ENCODE results near the gene CDH6. TPM values are rescaled to one million over a fixed set of nuclear protein-coding genes. Genes with fewer than 3 reads are reported as not detected.

The CDH6 gene
- total and polyA plus RNA-seq, 2 of the 13 experiments (the other 11 are each of a cell fraction or from before 2014, with no cell fraction given), result not detected

DNA sequence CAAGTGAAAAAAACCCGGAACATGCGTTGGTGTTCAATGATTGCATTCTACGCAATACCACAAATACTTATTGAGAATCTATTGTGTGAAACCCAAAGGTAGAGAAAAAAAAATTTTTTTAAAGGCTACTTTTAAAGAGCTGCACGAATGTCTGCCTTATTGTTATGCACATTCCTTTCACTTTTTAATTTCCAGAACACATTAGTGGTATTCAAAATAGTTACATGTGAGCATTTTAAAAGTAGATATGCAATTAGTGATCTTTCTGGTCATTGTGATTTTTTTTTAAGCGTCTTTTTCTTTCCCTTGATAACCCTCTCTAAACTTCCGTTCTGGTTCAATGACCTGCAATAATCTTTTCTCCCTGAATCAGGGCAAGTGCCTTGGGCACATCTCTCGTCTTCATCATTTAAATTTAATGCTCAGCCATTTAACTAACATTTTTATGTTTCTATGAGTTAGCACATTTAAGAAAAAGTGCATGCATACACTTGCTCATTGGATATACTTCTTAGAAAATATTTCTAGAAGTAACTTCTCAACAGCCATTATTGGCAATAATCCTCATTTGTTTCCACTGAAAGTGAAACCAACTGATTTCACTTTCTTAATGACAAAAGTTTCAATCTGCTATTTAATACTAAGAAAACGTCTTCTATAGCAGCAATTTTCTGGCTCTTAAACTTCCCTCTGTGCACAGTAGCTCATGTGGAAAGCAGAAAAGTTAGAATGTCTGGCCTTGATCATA is 80.3 kb downstream of the CDH6 start:
- no peak for DNase-seq (ENCODE audit: low spot score)
- Histone ChIP-seq H3K27ac (ENCODE audit: extremely low read length, insufficient read depth, low read length) (no peak overlapping the region), H3K36me3 (replicated peaks in 1 of 2; ENCODE audit: control insufficient read depth in 1 of 2, insufficient read depth in 2 of 2, low read length in 2 of 2) (no peaks in the 10 kb centered on the region), H3K4me1 (ENCODE audit: insufficient read depth, low read length) (no peaks in the 10 kb centered on the region), H3K27me3 (ENCODE audit: control insufficient read depth in 1 of 2, insufficient read depth in 2 of 2, low read length in 2 of 2) (peaks cover 0 to 6% of the 10 kb centered on the region in 2 experiments; a peak in 1 of 5 replicates), H4K20me1 (ENCODE audit: insufficient read depth, low read length) (no peaks in the 10 kb centered on the region), H3K9ac (ENCODE audit: insufficient read depth, low read depth, low read length) (no peak overlapping the region), H2AFZ (ENCODE audit: low read length) (no peak overlapping the region), H3K4me2 (ENCODE audit: low read depth, low read length) (no peak overlapping the region), H3K79me2 (ENCODE audit: insufficient read depth, low read length) (no peaks in the 10 kb centered on the region), H3K4me3 (replicated peaks in 1 of 3; ENCODE audit: insufficient read depth in 1 of 3, low read depth in 2 of 3, low read length in 3 of 3) (no peak overlapping the region), H3K9me3 (ENCODE audit: low read length) (no peaks in the 10 kb centered on the region)
- POLR2A ChIA-PET, result no interaction called here
- CTCF ChIA-PET (ENCODE audit: low intra/inter-chr PET ratio, low total read pairs), result no interaction called here
- ATAC-seq, result no peak
- in situ Hi-C loops (cut with HindIII; ENCODE audit: extremely low pct_ligation_motif_present, low pct_unique_long_range_greater_than_20kb) (no loop called here), intact Hi-C loops (cut with micrococcal nuclease; ENCODE audit: unreplicated experiment) (no loop called here)
- WGBS (ENCODE audit: low lambda C conversion rate), result 20% methylated on average over 8 of the region's 8 CpGs
- BruUV-seq (replicated peaks), result no TSS peak
- TF ChIP-seq POLR2AphosphoS2 (IDR thresholded peaks at IDR 0.05; ENCODE audit: low read depth, low read length) (no peak), ZNF124 (CRISPR knock-in tag; IDR thresholded peaks at IDR 0.05) (no peak), ZNF550 (CRISPR knock-in tag; IDR thresholded peaks at IDR 0.05; ENCODE audit: borderline replicate concordance) (no peak), KAT7 (CRISPR knock-in tag; IDR thresholded peaks at IDR 0.05; ENCODE audit: borderline replicate concordance) (no peak), MAFK (conservative IDR thresholded peaks at IDR 0.05 in 1 of 2, IDR thresholded peaks at IDR 0.05 in 1 of 2; ENCODE audit: low read length in 2 of 2) (no peak), PLSCR1 (CRISPR knock-in tag; IDR thresholded peaks at IDR 0.05; ENCODE audit: borderline replicate concordance) (no peak), ZNF878 (CRISPR knock-in tag; IDR thresholded peaks at IDR 0.05) (no peak), ZSCAN20 (CRISPR knock-in tag; IDR thresholded peaks at IDR 0.05; ENCODE audit: borderline replicate concordance) (no peak)
- TF ChIP-seq, protein P1, sequence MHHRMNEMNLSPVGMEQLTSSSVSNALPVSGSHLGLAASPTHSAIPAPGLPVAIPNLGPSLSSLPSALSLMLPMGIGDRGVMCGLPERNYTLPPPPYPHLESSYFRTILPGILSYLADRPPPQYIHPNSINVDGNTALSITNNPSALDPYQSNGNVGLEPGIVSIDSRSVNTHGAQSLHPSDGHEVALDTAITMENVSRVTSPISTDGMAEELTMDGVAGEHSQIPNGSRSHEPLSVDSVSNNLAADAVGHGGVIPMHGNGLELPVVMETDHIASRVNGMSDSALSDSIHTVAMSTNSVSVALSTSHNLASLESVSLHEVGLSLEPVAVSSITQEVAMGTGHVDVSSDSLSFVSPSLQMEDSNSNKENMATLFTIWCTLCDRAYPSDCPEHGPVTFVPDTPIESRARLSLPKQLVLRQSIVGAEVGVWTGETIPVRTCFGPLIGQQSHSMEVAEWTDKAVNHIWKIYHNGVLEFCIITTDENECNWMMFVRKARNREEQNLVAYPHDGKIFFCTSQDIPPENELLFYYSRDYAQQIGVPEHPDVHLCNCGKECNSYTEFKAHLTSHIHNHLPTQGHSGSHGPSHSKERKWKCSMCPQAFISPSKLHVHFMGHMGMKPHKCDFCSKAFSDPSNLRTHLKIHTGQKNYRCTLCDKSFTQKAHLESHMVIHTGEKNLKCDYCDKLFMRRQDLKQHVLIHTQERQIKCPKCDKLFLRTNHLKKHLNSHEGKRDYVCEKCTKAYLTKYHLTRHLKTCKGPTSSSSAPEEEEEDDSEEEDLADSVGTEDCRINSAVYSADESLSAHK (CRISPR knock-in tag; IDR thresholded peaks at IDR 0.05; ENCODE audit: borderline replicate concordance), result no peak
- TF ChIP-seq, protein P2, sequence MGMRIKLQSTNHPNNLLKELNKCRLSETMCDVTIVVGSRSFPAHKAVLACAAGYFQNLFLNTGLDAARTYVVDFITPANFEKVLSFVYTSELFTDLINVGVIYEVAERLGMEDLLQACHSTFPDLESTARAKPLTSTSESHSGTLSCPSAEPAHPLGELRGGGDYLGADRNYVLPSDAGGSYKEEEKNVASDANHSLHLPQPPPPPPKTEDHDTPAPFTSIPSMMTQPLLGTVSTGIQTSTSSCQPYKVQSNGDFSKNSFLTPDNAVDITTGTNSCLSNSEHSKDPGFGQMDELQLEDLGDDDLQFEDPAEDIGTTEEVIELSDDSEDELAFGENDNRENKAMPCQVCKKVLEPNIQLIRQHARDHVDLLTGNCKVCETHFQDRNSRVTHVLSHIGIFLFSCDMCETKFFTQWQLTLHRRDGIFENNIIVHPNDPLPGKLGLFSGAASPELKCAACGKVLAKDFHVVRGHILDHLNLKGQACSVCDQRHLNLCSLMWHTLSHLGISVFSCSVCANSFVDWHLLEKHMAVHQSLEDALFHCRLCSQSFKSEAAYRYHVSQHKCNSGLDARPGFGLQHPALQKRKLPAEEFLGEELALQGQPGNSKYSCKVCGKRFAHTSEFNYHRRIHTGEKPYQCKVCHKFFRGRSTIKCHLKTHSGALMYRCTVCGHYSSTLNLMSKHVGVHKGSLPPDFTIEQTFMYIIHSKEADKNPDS (CRISPR knock-in tag; IDR thresholded peaks at IDR 0.05), result no peak
- no peak for FAIRE-seq
